GM12878 (cell line): Measurements from ENCODE around the gene DNAJC5. TPM values are rescaled to one million over a fixed set of nuclear protein-coding genes. Genes with fewer than 3 reads are reported as not detected.

ENCODE experiments used
- CUX1 ChIP-seq: IDR thresholded peaks from 2 replicates; pipeline ENCODE4 v1.6.1; 2012; ENCODE audit warnings: improper control_type of control experiment, low read depth, low read length; ENCODE audit not compliant: insufficient replicate concordance
- EGR1 ChIP-seq, 2 experiments: IDR thresholded peaks; 1 replicate in 1 of 2; 2 replicates in 1 of 2; pipeline ENCODE4 v1.6.1; 2011 to 2012; ENCODE audit warnings: low read depth in 2 of 2, low read length in 2 of 2, borderline replicate concordance in 1 of 2, mild to moderate bottlenecking in 1 of 2, moderate library complexity in 1 of 2
- NFIC ChIP-seq: IDR thresholded peaks from 2 replicates; pipeline ENCODE4 v1.6.1; 2012; ENCODE audit warnings: low read depth, mild to moderate bottlenecking, inconsistent platforms, low read length, moderate library complexity
- NR2F1 ChIP-seq: fragments of 450-650 bp; conservative IDR thresholded peaks from 2 replicates; pipeline ENCODE4 v1.6.1; 2017; ENCODE audit warnings: mild to moderate bottlenecking
- POLR2A ChIP-seq: IDR thresholded peaks from 2 replicates; pipeline ENCODE4 v1.6.1; 2011; ENCODE audit warnings: low read depth, mild to moderate bottlenecking, low read length
- POLR2AphosphoS5 ChIP-seq: IDR thresholded peaks from 2 replicates; pipeline ENCODE4 v1.6.1; 2011; ENCODE audit warnings: mild to moderate bottlenecking, low read length, inconsistent platforms
- RAD21 ChIP-seq: IDR thresholded peaks from 2 replicates; pipeline ENCODE4 v1.6.1; 2011; ENCODE audit warnings: mild to moderate bottlenecking, low read depth, low read length, moderate library complexity; ENCODE audit not compliant: insufficient read depth
- RAD51 ChIP-seq: fragments of 450-650 bp; IDR thresholded peaks from 2 replicates; pipeline ENCODE4 v1.6.1; 2016; ENCODE audit warnings: moderate library complexity, mild to moderate bottlenecking, inconsistent platforms
- SKIL ChIP-seq: fragments of 450-650 bp; IDR thresholded peaks from 2 replicates; pipeline ENCODE4 v1.6.1; 2017; ENCODE audit warnings: mild to moderate bottlenecking, low read depth, inconsistent platforms; ENCODE audit not compliant: poor library complexity, severe bottlenecking
- SPI1 ChIP-seq: IDR thresholded peaks from 2 replicates; pipeline ENCODE4 v1.6.1; 2011; ENCODE audit warnings: low read depth, mild to moderate bottlenecking, low read length, moderate library complexity, borderline replicate concordance; ENCODE audit not compliant: insufficient read depth
- TAF1 ChIP-seq: IDR thresholded peaks from 2 replicates; pipeline ENCODE4 v1.6.1; 2011; ENCODE audit warnings: mild to moderate bottlenecking, low read depth, low read length, borderline replicate concordance
- TCF12 ChIP-seq: IDR thresholded peaks from 2 replicates; pipeline ENCODE4 v1.6.1; 2011; ENCODE audit warnings: low read depth, mild to moderate bottlenecking, low read length
- TCF7 ChIP-seq: IDR thresholded peaks from 2 replicates; pipeline ENCODE4 v1.6.1; 2014; ENCODE audit warnings: antibody characterized with exemption, borderline replicate concordance
- YBX1 ChIP-seq: fragments of 450-650 bp; IDR thresholded peaks from 2 replicates; pipeline ENCODE4 v1.6.1; 2016; ENCODE audit warnings: antibody characterized with exemption
- polyA plus RNA-seq, 11 experiments: library from polyadenylated mRNA; depleted of rRNA in 4 of 11; unstranded in 6 of 11; stranded (reverse) in 5 of 11; fragments of >200 nt; fragmentation: Nextera tagmentation in 4 of 11; fragmentation: Illumina TruSeq in 1 of 11; extraction: Ambion mirVana in 4 of 11; extraction: Trizol in 1 of 11; gene quantifications; 1 replicate in 1 of 11; 2 replicates in 10 of 11; pipeline versions ENCODE4 v1.2.1 to v1.2.3, GENCODE V29; 2011 to 2016; ENCODE audit warnings: inconsistent platforms in 2 of 11, missing spikeins in 2 of 11, low read depth in 1 of 11
- total RNA-seq, 4 experiments: library from RNA; depleted of rRNA in 3 of 4; stranded (reverse); fragments of >200 nt in 3 of 4; fragmentation: Illumina TruSeq in 1 of 4; extraction: Trizol in 1 of 4; gene quantifications; 2 replicates each; pipeline versions ENCODE4 v1.2.1 to v1.2.3, GENCODE V29; 2013 to 2021
- TF ChIP-seq, protein P1 (sequence below): IDR thresholded peaks from 2 replicates; pipeline ENCODE4 v1.6.1; 2011; ENCODE audit warnings: borderline replicate concordance, low read depth, mild to moderate bottlenecking, moderate library complexity, low read length; ENCODE audit not compliant: insufficient read depth, poor library complexity, severe bottlenecking

Gene DNAJC5
- total and polyA plus RNA-seq, 10 of the 15 experiments (the other 5 are each of a cell fraction or from before 2014, with no cell fraction given), result 0.69 to 36.8 (median 17.0) TPM

DNA sequence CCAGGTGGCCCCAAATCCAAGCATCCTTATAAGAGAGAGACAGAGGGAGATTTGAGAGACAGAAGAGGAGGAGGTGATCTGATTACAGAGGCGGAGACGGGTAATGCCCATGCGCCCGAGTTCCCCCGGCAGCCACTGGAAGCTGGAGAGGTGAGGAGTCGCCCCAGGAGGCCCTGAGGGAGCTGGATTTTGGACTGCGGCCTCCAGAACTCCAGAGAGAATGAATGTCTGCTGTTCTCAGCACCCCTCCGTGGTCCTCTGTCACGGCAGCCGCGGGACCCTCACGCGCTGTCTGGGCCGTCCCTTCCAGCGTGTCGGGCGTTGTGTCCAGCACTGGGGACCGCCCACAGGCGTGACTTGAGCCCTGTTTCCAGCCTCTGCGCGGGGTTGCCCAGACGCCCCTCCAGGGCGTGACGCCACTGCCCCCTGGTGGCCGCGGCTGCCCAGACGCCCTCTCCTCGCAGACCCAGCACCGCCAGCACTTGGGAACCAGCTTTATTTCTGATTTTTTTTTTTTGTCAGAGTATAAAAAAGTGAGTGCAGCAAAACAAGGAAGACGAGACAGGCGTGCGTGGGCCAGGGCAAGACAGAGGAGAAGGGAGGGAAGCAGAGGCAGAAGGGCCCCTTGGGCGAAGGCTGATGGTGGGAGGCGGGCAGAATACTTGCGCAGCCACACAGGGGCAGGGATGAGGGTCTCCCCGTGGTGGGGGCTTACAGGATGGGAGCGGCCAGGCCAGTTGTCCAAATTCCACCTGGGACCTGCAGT is 78.9 kb downstream of the DNAJC5 start (continued):
- TF ChIP-seq, protein P1, sequence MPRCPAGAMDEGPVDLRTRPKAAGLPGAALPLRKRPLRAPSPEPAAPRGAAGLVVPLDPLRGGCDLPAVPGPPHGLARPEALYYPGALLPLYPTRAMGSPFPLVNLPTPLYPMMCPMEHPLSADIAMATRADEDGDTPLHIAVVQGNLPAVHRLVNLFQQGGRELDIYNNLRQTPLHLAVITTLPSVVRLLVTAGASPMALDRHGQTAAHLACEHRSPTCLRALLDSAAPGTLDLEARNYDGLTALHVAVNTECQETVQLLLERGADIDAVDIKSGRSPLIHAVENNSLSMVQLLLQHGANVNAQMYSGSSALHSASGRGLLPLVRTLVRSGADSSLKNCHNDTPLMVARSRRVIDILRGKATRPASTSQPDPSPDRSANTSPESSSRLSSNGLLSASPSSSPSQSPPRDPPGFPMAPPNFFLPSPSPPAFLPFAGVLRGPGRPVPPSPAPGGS, result no peak
- TF ChIP-seq NFIC, result no peak
- no peak for TF ChIP-seq RAD51
- TF ChIP-seq TCF7, result no peak
- 0 out of 2 replicates have a peak, but pooled peaks have one; percentile 17 for TF ChIP-seq NR2F1
- peak; percentile 68 for TF ChIP-seq POLR2A
- TF ChIP-seq YBX1, result no peak
- TF ChIP-seq TAF1, result no peak
- no peak for TF ChIP-seq SKIL
- TF ChIP-seq CUX1, result no peak
- no peak; the same call in 1 of the 2 replicates for TF ChIP-seq POLR2AphosphoS5
- TF ChIP-seq EGR1 (IDR thresholded peaks at IDR 0.05; ENCODE audit: borderline replicate concordance in 1 of 2, low read depth in 2 of 2, low read length in 2 of 2), result no peak; a peak in 1 of 3 replicates
- TF ChIP-seq RAD21, result peak; percentile 77
- no peak for TF ChIP-seq TCF12
- no peak for TF ChIP-seq SPI1
